ENCODE measurements around the gene NDE1.

NDE1 gene

GRCh38 chr16:15770512-15770911 lies 120.5 kb downstream of the NDE1 start:
- Mint-ChIP-seq H3K4me3 (no peak overlapping the region), H3K9me3 (no peaks in the 10 kb centered on the region), H3K36me3 (no peaks in the 10 kb centered on the region), H3K27ac (no peak overlapping the region), H3K4me1 (no peaks in the 10 kb centered on the region), H3K27me3 (peaks cover 2% of the 10 kb centered on the region)

GRCh38 chr16:15771694-15772093 lies 121.6 kb downstream of the NDE1 start:
- no peaks in the 10 kb centered on the region for H3K9me3 Mint-ChIP-seq
- no peak overlapping the region for H3K4me3 Mint-ChIP-seq
- H3K4me1 Mint-ChIP-seq = no peaks in the 10 kb centered on the region
- no peak overlapping the region for H3K27ac Mint-ChIP-seq
- no peaks in the 10 kb centered on the region for H3K36me3 Mint-ChIP-seq
- peaks cover 2% of the 10 kb centered on the region for H3K27me3 Mint-ChIP-seq

GRCh38 chr16:15772579-15773293 lies 122.7 kb downstream of the NDE1 start:
- Mint-ChIP-seq H3K27ac (no peak overlapping the region), H3K9me3 (no peaks in the 10 kb centered on the region), H3K27me3 (peaks cover 2% of the 10 kb centered on the region), H3K4me1 (no peaks in the 10 kb centered on the region), H3K36me3 (no peaks in the 10 kb centered on the region), H3K4me3 (no peak overlapping the region)

- no peaks in the 10 kb centered on the region for H3K9me3 Mint-ChIP-seq
- no peaks in the 10 kb centered on the region for H3K4me1 Mint-ChIP-seq
- no peak overlapping the region for H3K4me3 Mint-ChIP-seq
- no peaks in the 10 kb centered on the region for H3K36me3 Mint-ChIP-seq
- no peak overlapping the region for H3K27ac Mint-ChIP-seq
- peaks cover 2% of the 10 kb centered on the region for H3K27me3 Mint-ChIP-seq
Measured at GRCh38 chr16:15773968-15774367, 123.9 kb downstream of the NDE1 start.

GRCh38 chr16:15775209-15775608 lies 125.2 kb downstream of the NDE1 start:
- Mint-ChIP-seq H3K9me3 (no peaks in the 10 kb centered on the region), H3K4me1 (no peaks in the 10 kb centered on the region), H3K27me3 (peaks cover 2% of the 10 kb centered on the region), H3K4me3 (no peak overlapping the region), H3K27ac (no peak overlapping the region), H3K36me3 (no peaks in the 10 kb centered on the region)

- Mint-ChIP-seq H3K27ac (no peak overlapping the region), H3K36me3 (no peaks in the 10 kb centered on the region), H3K9me3 (no peaks in the 10 kb centered on the region), H3K4me3 (no peak overlapping the region), H3K4me1 (no peaks in the 10 kb centered on the region), H3K27me3 (peaks cover 2% of the 10 kb centered on the region)
Measured at GRCh38 chr16:15775663-15776304, 125.7 kb downstream of the NDE1 start.
